Transverse colon (tissue), 4 donors: ENCODE data around the gene SEC31B. TPM values are rescaled to one million over a fixed set of nuclear protein-coding genes. Genes with fewer than 3 reads are reported as not detected.
A peak's percentile ranks its signal among the peaks of the same experiment; 100 is the strongest.

ENCODE experiments used
- DNase-seq: peaks from one replicate; pipeline ENCODE4 v3.0.0-alpha.2; 2019
- H3K27ac ChIP-seq, 4 donors: fragments of 200-600 bp; sonication (generic); 2 replicates each; pipeline ENCODE4 v1.5.1; 2016 to 2018; ENCODE audit warnings: inconsistent platforms in 4 of 4
- H3K27me3 ChIP-seq: fragments of 200-600 bp; sonication (generic); 2 replicates; pipeline ENCODE4 v1.5.1; 2017; ENCODE audit warnings: inconsistent platforms
- H3K36me3 ChIP-seq, 4 donors: fragments of 200-600 bp; sonication (generic); 2 replicates each; pipeline ENCODE4 v1.5.1; 2017 to 2019; ENCODE audit warnings: inconsistent platforms in 4 of 4
- H3K4me1 ChIP-seq, 4 donors: fragments of 200-600 bp; sonication (generic); 2 replicates each; pipeline ENCODE4 v1.5.1; 2017 to 2020; ENCODE audit warnings: inconsistent platforms in 4 of 4
- H3K4me3 ChIP-seq, 4 donors: fragments of 200-600 bp; sonication (generic); 1 replicate in 1 of 4; 2 replicates in 3 of 4; pipeline versions ENCODE4 v1.5.1 to v1.6.1; 2017 to 2019; ENCODE audit warnings: inconsistent platforms in 4 of 4
- H3K9me3 ChIP-seq, 2 donors: fragments of 200-600 bp; sonication (generic); 2 replicates each; pipeline ENCODE4 v1.5.1; 2017 to 2019; ENCODE audit warnings: inconsistent platforms in 2 of 2
- EP300 ChIP-seq: sonication (generic); formaldehyde crosslinking; IDR thresholded peaks from one replicate; pipeline ENCODE4 v1.6.1; 2017; ENCODE audit warnings: antibody characterized with exemption, low read depth
- POLR2A ChIP-seq: fragments of 450-650 bp; IDR thresholded peaks from one replicate; pipeline ENCODE4 v1.6.1; 2016; ENCODE audit warnings: antibody characterized with exemption, mild to moderate bottlenecking, moderate library complexity
- POLR2AphosphoS5 ChIP-seq, 3 donors: sonication (generic); formaldehyde crosslinking; IDR thresholded peaks; one replicate each; pipeline ENCODE4 v1.6.1; 2016; ENCODE audit warnings: antibody characterized with exemption in 3 of 3
- WGBS, 2 donors: methylation state at CpG; one replicate each; pipeline ENCODE4 v1.1.5; 2018; ENCODE audit warnings: low coverage in 1 of 2; 5-methylcytosine and 5-hydroxymethylcytosine counted together
- in situ Hi-C, 4 donors: fragments of 200-750 bp; cut with MboI; loops; one replicate each; pipeline versions ENCODE4 v1.15.0 to v1.15.1; 2017; ENCODE audit warnings: low sequenced_read_pairs in 3 of 4, low pct_ligation_motif_present in 1 of 4, low pct_unique_long_range_greater_than_20kb in 1 of 4
- intact Hi-C: fragments of 100-400 bp; cut with DNase I; formaldehyde crosslinking; loops from one replicate; pipeline ENCODE4 v1.15.1; 2023; ENCODE audit warnings: low total_unique reads
- total RNA-seq, 4 donors: library from RNA; depleted of rRNA; stranded (reverse); fragments of >200 nt; gene quantifications; one replicate each; pipeline ENCODE4 v1.1.0, GENCODE V29; 2016
- TF ChIP-seq, protein P1 (sequence below), 5 experiments: fragments of 200-600 bp in 3 of 5; fragments of 450-650 bp in 2 of 5; sonication (generic) in 3 of 5; IDR thresholded peaks; 1 replicate in 2 of 5; 2 replicates in 3 of 5; pipeline ENCODE4 v1.5.1; 2016 to 2017; ENCODE audit warnings: antibody characterized with exemption in 5 of 5, inconsistent platforms in 3 of 5, mild to moderate bottlenecking in 2 of 5, moderate library complexity in 1 of 5

SEC31B gene
- total RNA-seq, 4 donors from 2014 or later, result 14.1 to 32.8 (median 24.1) TPM

DNA sequence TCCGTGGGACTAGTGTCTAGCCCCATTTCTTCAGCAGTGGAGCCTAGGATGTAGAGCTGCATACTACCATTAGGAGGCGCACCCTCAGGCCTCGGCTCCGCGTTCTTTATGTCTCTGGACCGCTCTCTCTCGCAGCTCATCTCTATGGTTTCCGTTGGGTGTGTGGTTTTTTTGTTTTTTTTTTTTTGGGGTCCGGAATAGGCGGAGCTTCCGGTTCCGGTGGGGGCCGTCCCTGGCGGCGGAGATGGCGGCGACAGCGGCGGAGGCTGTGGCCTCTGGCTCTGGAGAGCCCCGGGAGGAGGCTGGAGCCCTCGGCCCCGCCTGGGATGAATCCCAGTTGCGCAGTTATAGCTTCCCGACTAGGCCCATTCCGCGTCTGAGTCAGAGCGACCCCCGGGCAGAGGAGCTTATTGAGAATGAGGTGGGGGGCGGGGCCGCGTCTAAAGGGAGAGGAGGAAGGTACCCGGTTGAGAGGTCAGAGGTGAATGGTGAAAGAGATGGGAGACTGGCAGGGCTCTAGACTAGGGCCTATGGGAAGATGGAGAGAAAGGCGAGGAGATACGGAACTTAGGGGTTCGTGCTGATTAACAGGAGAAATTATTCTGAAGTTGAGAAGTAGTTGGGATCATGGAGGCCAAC is 16.2 kb upstream of the SEC31B start, which contains the start of gene HIF1AN:
HIF1AN (plus strand) TSS at position 229 of the 639 bp plus-strand sequence; CDS start at position 245, 16 bp downstream.
- TF ChIP-seq POLR2A, result peak; percentile 86
- TF ChIP-seq, protein P1, sequence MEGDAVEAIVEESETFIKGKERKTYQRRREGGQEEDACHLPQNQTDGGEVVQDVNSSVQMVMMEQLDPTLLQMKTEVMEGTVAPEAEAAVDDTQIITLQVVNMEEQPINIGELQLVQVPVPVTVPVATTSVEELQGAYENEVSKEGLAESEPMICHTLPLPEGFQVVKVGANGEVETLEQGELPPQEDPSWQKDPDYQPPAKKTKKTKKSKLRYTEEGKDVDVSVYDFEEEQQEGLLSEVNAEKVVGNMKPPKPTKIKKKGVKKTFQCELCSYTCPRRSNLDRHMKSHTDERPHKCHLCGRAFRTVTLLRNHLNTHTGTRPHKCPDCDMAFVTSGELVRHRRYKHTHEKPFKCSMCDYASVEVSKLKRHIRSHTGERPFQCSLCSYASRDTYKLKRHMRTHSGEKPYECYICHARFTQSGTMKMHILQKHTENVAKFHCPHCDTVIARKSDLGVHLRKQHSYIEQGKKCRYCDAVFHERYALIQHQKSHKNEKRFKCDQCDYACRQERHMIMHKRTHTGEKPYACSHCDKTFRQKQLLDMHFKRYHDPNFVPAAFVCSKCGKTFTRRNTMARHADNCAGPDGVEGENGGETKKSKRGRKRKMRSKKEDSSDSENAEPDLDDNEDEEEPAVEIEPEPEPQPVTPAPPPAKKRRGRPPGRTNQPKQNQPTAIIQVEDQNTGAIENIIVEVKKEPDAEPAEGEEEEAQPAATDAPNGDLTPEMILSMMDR (IDR thresholded peaks at IDR 0.05), result peak; percentile 85 to 93 (median 87)
- no peak for TF ChIP-seq EP300
- peak; percentile 53 to 92 (median 82) for TF ChIP-seq POLR2AphosphoS5 (IDR thresholded peaks at IDR 0.05)
- Histone ChIP-seq H3K4me3 (peak within 1 kb of the TSS; percentile 60 to 97 (median 87)), H3K36me3 (peaks cover 0 to 20% (median 7%) of the 10 kb centered on the region in 4 donors), H3K9me3 (no peaks in the 10 kb centered on the region), H3K27me3 (no peaks in the 10 kb centered on the region), H3K27ac (peak within 1 kb of the TSS; percentile 71 to 86 (median 81)), H3K4me1 (peaks cover 15 to 26% (median 16%) of the 10 kb centered on the region in 4 donors)
- WGBS, 2 donors, result 1 to 17% methylated on average over 4 to 35 of the region's 35 CpGs
- DNase-seq, result peak; percentile 90
- in situ Hi-C loops, result no loop called here
- intact Hi-C loops, result no loop called here

DNA sequence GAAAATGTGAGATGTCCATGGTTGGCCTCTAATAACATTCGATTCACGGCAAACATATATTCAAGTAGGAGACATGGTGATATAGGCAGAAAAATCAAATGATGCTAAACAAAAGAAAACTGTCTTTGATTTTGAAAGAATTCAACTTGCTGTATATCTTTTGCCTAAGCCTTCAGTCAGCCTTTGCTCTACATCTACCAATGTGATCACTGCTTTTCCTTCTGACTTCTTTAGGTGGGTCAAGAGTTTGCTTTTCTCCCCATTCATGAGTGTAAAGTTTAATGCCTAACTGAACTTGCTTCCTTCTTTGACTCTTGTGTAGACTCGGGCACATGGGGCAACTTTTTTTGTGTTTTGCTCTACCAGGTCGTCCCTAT is 15.7 kb upstream of the SEC31B start:
- in situ Hi-C loops, result no loop called here
- Histone ChIP-seq H3K36me3 (peaks cover 0 to 15% (median 7%) of the 10 kb centered on the region in 4 donors), H3K9me3 (no peaks in the 10 kb centered on the region), H3K4me1 (peaks cover 15 to 26% (median 18%) of the 10 kb centered on the region in 4 donors), H3K27me3 (no peaks in the 10 kb centered on the region), H3K27ac (peak overlapping the region; percentile 71 to 86 (median 81)), H3K4me3 (peak overlapping the region in 3 of 4 donors; percentile 60 to 97 (median 96))
- TF ChIP-seq POLR2A, result no peak
- TF ChIP-seq, protein P1 (IDR thresholded peaks at IDR 0.05), result no peak
- no peak for TF ChIP-seq POLR2AphosphoS5 (IDR thresholded peaks at IDR 0.05)
- no peak for TF ChIP-seq EP300
- intact Hi-C loops, result no loop called here
- no peak for DNase-seq
- 50 to 67% methylated on average over 3 to 4 of the region's 4 CpGs for WGBS, 2 donors

GRCh38 chr10:100534726-100535125 is 15.1 kb upstream of the SEC31B start:
- peaks cover 0 to 9% (median 4%) of the 10 kb centered on the region in 4 donors for H3K36me3 ChIP-seq
- no peaks in the 10 kb centered on the region for H3K27me3 ChIP-seq
- WGBS, 2 donors, result 64% methylated on average over 2 of the region's 2 CpGs; no CpG with 5 or more reads in 1 of the 2 donors
- DNase-seq, result no peak
- peaks cover 15 to 26% (median 22%) of the 10 kb centered on the region in 4 donors for H3K4me1 ChIP-seq
- no peak for TF ChIP-seq EP300
- TF ChIP-seq, protein P1 (IDR thresholded peaks at IDR 0.05), result no peak
- TF ChIP-seq POLR2A, result no peak
- TF ChIP-seq POLR2AphosphoS5 (IDR thresholded peaks at IDR 0.05), result no peak
- in situ Hi-C loops, result no loop called here
- intact Hi-C loops, result no loop called here
- no peaks in the 10 kb centered on the region for H3K9me3 ChIP-seq
- no peak overlapping the region for H3K27ac ChIP-seq
- no peak overlapping the region for H3K4me3 ChIP-seq

- Histone ChIP-seq H3K4me1 (peaks cover 22 to 28% (median 25%) of the 10 kb centered on the region in 4 donors), H3K36me3 (peaks cover 0 to 4% (median under 1%) of the 10 kb centered on the region in 4 donors), H3K27me3 (no peaks in the 10 kb centered on the region), H3K4me3 (no peak overlapping the region), H3K9me3 (no peaks in the 10 kb centered on the region), H3K27ac (no peak overlapping the region)
- TF ChIP-seq EP300 (no peak), POLR2A (no peak), POLR2AphosphoS5 (IDR thresholded peaks at IDR 0.05) (no peak)
- TF ChIP-seq, protein P1 (IDR thresholded peaks at IDR 0.05), result no peak
- in situ Hi-C loops (no loop called here), intact Hi-C loops (no loop called here)
- DNase-seq, result no peak
Measured at GRCh38 chr10:100531761-100532160, 12.1 kb upstream of the SEC31B start.
